Loucy (cell line): ENCODE measurements around the gene PDIA4.

Experiments
- H2AFZ ChIP-seq: fragments of 200-600 bp; sonication (generic); 2 replicates; pipeline ENCODE4 v1.6.0; 2016; ENCODE audit warnings: antibody characterized with exemption, mild to moderate bottlenecking, low read length, moderate library complexity
- H3F3A ChIP-seq: fragments of 200-600 bp; 2 replicates; pipeline ENCODE4 v1.6.0; 2016; ENCODE audit warnings: antibody characterized with exemption, low read depth, mild to moderate bottlenecking
- H3K27me3 ChIP-seq: fragments of 200-600 bp; sonication (generic); 2 replicates; pipeline ENCODE4 v1.6.1; 2014; ENCODE audit warnings: low read length, mild to moderate bottlenecking; ENCODE audit not compliant: insufficient read depth, poor library complexity, severe bottlenecking
- H3K36me3 ChIP-seq: fragments of 200-600 bp; sonication (generic); 2 replicates; pipeline ENCODE4 v1.6.1; 2016; ENCODE audit warnings: low read length; ENCODE audit not compliant: insufficient read depth
- H3K4me1 ChIP-seq: fragments of 200-600 bp; sonication (generic); 2 replicates; pipeline ENCODE4 v1.5.1; 2014; ENCODE audit warnings: low read length, mild to moderate bottlenecking; ENCODE audit not compliant: insufficient read depth, poor library complexity, severe bottlenecking
- H3K4me2 ChIP-seq: fragments of 200-600 bp; sonication (generic); 2 replicates; pipeline ENCODE4 v1.6.0; 2014; ENCODE audit warnings: antibody characterized with exemption, low read length, low read depth, mild to moderate bottlenecking; ENCODE audit not compliant: poor library complexity, severe bottlenecking
- H3K4me3 ChIP-seq: fragments of 200-600 bp; sonication (generic); 2 replicates; pipeline ENCODE4 v1.5.1; 2014; ENCODE audit warnings: low read length, mild to moderate bottlenecking, mixed read lengths; ENCODE audit not compliant: poor library complexity, severe bottlenecking
- H3K79me2 ChIP-seq: fragments of 200-600 bp; sonication (generic); 2 replicates; pipeline ENCODE4 v1.6.1; 2014; ENCODE audit warnings: low read length; ENCODE audit not compliant: insufficient read depth
- H3K9ac ChIP-seq: fragments of 200-600 bp; sonication (generic); 2 replicates; pipeline ENCODE4 v1.6.0; 2014; ENCODE audit warnings: mild to moderate bottlenecking, low read depth, low read length, moderate library complexity; ENCODE audit not compliant: poor library complexity, severe bottlenecking
- H3K9me2 ChIP-seq: fragments of 200-600 bp; sonication (generic); replicated peaks from 2 replicates; pipeline ENCODE4 v1.6.1; 2016; ENCODE audit warnings: low read depth, low read length, mixed read lengths
- H3K9me3 ChIP-seq: fragments of 200-600 bp; sonication (generic); 2 replicates; pipeline ENCODE4 v1.6.1; 2014; ENCODE audit warnings: mild to moderate bottlenecking, antibody characterized with exemption, low read length, low read depth; ENCODE audit not compliant: insufficient read depth
- H4K20me1 ChIP-seq: fragments of 200-600 bp; sonication (generic); 2 replicates; pipeline ENCODE4 v1.6.0; 2014; ENCODE audit warnings: antibody characterized with exemption, low read length, mild to moderate bottlenecking; ENCODE audit not compliant: insufficient read depth, poor library complexity, severe bottlenecking
- CTCF ChIP-seq: fragments of 200-600 bp; sonication (generic); conservative IDR thresholded peaks from 2 replicates; pipeline ENCODE4 v1.5.1; 2014; ENCODE audit warnings: mild to moderate bottlenecking, antibody characterized with exemption, low read length
- EZH2phosphoT487 ChIP-seq: fragments of 200-600 bp; IDR thresholded peaks from 2 replicates; pipeline ENCODE4 v1.6.1; 2018; ENCODE audit warnings: antibody characterized with exemption, mild to moderate bottlenecking, moderate library complexity, borderline replicate concordance

PDIA4 gene

GRCh38 chr7:149002604-149003003 lies 25.7 kb downstream of the PDIA4 start:
- Histone ChIP-seq H3K27me3 (no peaks in the 10 kb centered on the region), H3F3A (no peaks in the 10 kb centered on the region), H3K4me3 (no peak overlapping the region), H3K9ac (no peak overlapping the region), H3K79me2 (no peaks in the 10 kb centered on the region), H3K4me2 (no peak overlapping the region), H3K9me2 (no peaks in the 10 kb centered on the region), H3K4me1 (no peaks in the 10 kb centered on the region), H3K36me3 (peaks cover 57% of the 10 kb centered on the region; the same call in 1 of the 2 replicates), H3K9me3 (no peaks in the 10 kb centered on the region), H2AFZ (no peak overlapping the region), H4K20me1 (peaks cover 10% of the 10 kb centered on the region)
- no peak for TF ChIP-seq EZH2phosphoT487

- no peak overlapping the region for H3K4me2 ChIP-seq
- H3F3A ChIP-seq: no peaks in the 10 kb centered on the region
- no peaks in the 10 kb centered on the region for H3K79me2 ChIP-seq
- no peaks in the 10 kb centered on the region for H3K9me3 ChIP-seq
- H3K9ac ChIP-seq: no peak overlapping the region
- H3K9me2 ChIP-seq: no peaks in the 10 kb centered on the region
- no peaks in the 10 kb centered on the region for H3K27me3 ChIP-seq
- no peak overlapping the region for H2AFZ ChIP-seq
- no peak overlapping the region for H3K4me3 ChIP-seq
- H3K36me3 ChIP-seq: peaks cover 47% of the 10 kb centered on the region; the same call in 1 of the 2 replicates
- no peak for TF ChIP-seq EZH2phosphoT487
- no peak for TF ChIP-seq CTCF
- peaks cover 10% of the 10 kb centered on the region for H4K20me1 ChIP-seq
- no peaks in the 10 kb centered on the region for H3K4me1 ChIP-seq
Measured at GRCh38 chr7:149001427-149002068, 26.8 kb downstream of the PDIA4 start.

- Histone ChIP-seq H3F3A (no peaks in the 10 kb centered on the region), H3K79me2 (no peaks in the 10 kb centered on the region), H3K9ac (no peak overlapping the region), H2AFZ (no peak overlapping the region), H4K20me1 (peaks cover 10% of the 10 kb centered on the region), H3K4me2 (no peak overlapping the region), H3K36me3 (peaks cover 41% of the 10 kb centered on the region; the same call in 1 of the 2 replicates), H3K9me3 (no peaks in the 10 kb centered on the region), H3K4me3 (no peak overlapping the region), H3K9me2 (no peaks in the 10 kb centered on the region), H3K27me3 (no peaks in the 10 kb centered on the region), H3K4me1 (no peaks in the 10 kb centered on the region)
- TF ChIP-seq EZH2phosphoT487 (no peak), CTCF (no peak)
Measured at GRCh38 chr7:149000961-149001360, 27.3 kb downstream of the PDIA4 start.

GRCh38 chr7:148999192-148999591 lies 29.1 kb downstream of the PDIA4 start:
- Histone ChIP-seq H3K36me3 (peaks cover 24% of the 10 kb centered on the region; the same call in 1 of the 2 replicates), H4K20me1 (peaks cover 4% of the 10 kb centered on the region), H3K79me2 (no peaks in the 10 kb centered on the region), H2AFZ (no peak overlapping the region), H3K9me3 (no peaks in the 10 kb centered on the region), H3K9ac (no peak overlapping the region), H3K4me2 (no peak overlapping the region), H3K27me3 (no peaks in the 10 kb centered on the region), H3F3A (no peaks in the 10 kb centered on the region), H3K4me1 (no peaks in the 10 kb centered on the region), H3K4me3 (no peak overlapping the region), H3K9me2 (no peaks in the 10 kb centered on the region)
- TF ChIP-seq EZH2phosphoT487 (no peak), CTCF (no peak)
